HUES64 (cell line): ENCODE data around the gene CASQ2.

Source experiments
- H3K27ac ChIP-seq: 2 replicates; pipeline ENCODE4 v1.7.0; 2013; ENCODE audit warnings: low read depth, low read length, inconsistent platforms
- H3K27me3 ChIP-seq: 2 replicates; pipeline ENCODE4 v1.6.1; 2013; ENCODE audit warnings: mild to moderate bottlenecking, low read length; ENCODE audit not compliant: insufficient read depth
- H3K36me3 ChIP-seq: 2 replicates; pipeline ENCODE4 v1.6.1; 2013; ENCODE audit warnings: mild to moderate bottlenecking, low read length; ENCODE audit not compliant: insufficient read depth
- H3K4me1 ChIP-seq: 2 replicates; pipeline ENCODE4 v1.6.1; 2013; ENCODE audit warnings: mild to moderate bottlenecking, low read length, moderate library complexity; ENCODE audit not compliant: insufficient read depth
- H3K4me3 ChIP-seq: 2 replicates; pipeline ENCODE4 v1.5.1; 2013; ENCODE audit warnings: mild to moderate bottlenecking, low read length, moderate library complexity
- H3K9ac ChIP-seq: 2 replicates; pipeline ENCODE4 v1.6.1; 2013; ENCODE audit warnings: mild to moderate bottlenecking, low read depth, low read length
- H3K9me3 ChIP-seq: 2 replicates; pipeline ENCODE4 v1.6.1; 2013; ENCODE audit warnings: low read depth, low read length; ENCODE audit not compliant: insufficient read depth
- WGBS: fragments of 150-250, 120-280 bp; methylation state at CpG from one replicate; pipeline ENCODE4 v1.1.7; 2013; ENCODE audit warnings: missing lambda C conversion rate; 5-methylcytosine and 5-hydroxymethylcytosine counted together

Gene CASQ2

GRCh38 chr1:115692224-115692623 is 76.3 kb downstream of the CASQ2 start:
- 94% methylated on average over 4 of the region's 4 CpGs for WGBS
- no peak overlapping the region for H3K27ac ChIP-seq
- H3K27me3 ChIP-seq: no peaks in the 10 kb centered on the region
- peaks cover 41% of the 10 kb centered on the region for H3K36me3 ChIP-seq
- no peaks in the 10 kb centered on the region for H3K9me3 ChIP-seq
- no peak overlapping the region for H3K9ac ChIP-seq
- H3K4me3 ChIP-seq: no peak overlapping the region
- H3K4me1 ChIP-seq: peaks cover 16% of the 10 kb centered on the region; the same call in 1 of the 2 replicates

DNA sequence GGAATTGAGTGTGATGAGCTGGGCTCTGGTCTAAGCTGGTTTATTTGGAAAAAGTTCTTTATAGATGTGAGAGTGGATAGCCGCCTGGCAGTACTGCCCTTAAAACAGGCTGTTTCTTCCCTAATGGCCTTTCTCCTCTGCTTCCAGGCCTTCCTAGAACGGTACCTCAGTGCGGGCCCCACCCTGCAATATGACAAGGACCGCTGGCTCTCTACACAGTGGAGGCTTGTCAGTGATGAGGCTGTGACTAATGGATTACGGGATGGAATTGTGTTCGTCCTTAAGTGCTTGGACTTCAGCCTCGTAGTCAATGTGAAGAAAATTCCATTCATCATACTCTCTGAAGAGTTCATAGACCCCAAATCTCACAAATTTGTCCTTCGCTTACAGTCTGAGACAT is 77.5 kb downstream of the CASQ2 start:
- Histone ChIP-seq H3K4me1 (peaks cover 16% of the 10 kb centered on the region; the same call in 1 of the 2 replicates), H3K27ac (no peak overlapping the region), H3K9me3 (no peaks in the 10 kb centered on the region), H3K36me3 (peaks cover 52% of the 10 kb centered on the region), H3K27me3 (no peaks in the 10 kb centered on the region), H3K9ac (no peak overlapping the region), H3K4me3 (no peak overlapping the region)
- 96% methylated on average over 8 of the region's 8 CpGs for WGBS

- no peak overlapping the region for H3K27ac ChIP-seq
- no peaks in the 10 kb centered on the region for H3K27me3 ChIP-seq
- WGBS: 94% methylated on average over 2 of the region's 3 CpGs
- no peaks in the 10 kb centered on the region for H3K9me3 ChIP-seq
- no peaks in the 10 kb centered on the region for H3K4me1 ChIP-seq
- peaks cover 79% of the 10 kb centered on the region for H3K36me3 ChIP-seq
- no peak overlapping the region for H3K4me3 ChIP-seq
- no peak overlapping the region for H3K9ac ChIP-seq
Observed at GRCh38 chr1:115687744-115688143, 80.8 kb downstream of the CASQ2 start.

- H3K36me3 ChIP-seq: peaks cover 63% of the 10 kb centered on the region
- H3K9me3 ChIP-seq: no peaks in the 10 kb centered on the region
- no peaks in the 10 kb centered on the region for H3K27me3 ChIP-seq
- WGBS: 93% methylated on average over 14 of the region's 14 CpGs
- no peaks in the 10 kb centered on the region for H3K4me1 ChIP-seq
- H3K9ac ChIP-seq: no peak overlapping the region
- H3K4me3 ChIP-seq: no peak overlapping the region
- no peak overlapping the region for H3K27ac ChIP-seq
Observed at GRCh38 chr1:115685029-115685705, 83.3 kb downstream of the CASQ2 start.

DNA sequence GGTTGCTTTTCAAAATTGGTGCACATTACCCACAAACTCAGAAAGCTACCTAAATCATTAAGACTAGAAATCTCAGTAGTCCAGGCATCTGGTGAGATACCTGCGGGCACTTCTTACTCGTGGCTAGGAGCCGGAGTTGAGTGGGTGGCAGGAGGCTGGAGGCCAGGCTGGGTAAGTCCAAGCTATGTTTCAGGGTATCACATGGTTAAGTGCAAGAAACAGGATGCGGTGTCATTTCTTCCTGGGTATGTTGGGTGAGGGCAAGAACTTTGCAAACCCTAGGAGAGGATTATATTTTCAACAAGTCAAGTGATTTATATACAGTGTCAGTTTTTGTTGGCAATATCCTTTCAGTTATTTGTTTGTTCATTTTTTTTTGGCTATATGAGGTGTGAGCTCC is 85.7 kb downstream of the CASQ2 start:
- Histone ChIP-seq H3K27me3 (no peaks in the 10 kb centered on the region), H3K9ac (no peak overlapping the region), H3K9me3 (no peaks in the 10 kb centered on the region), H3K27ac (no peak overlapping the region), H3K4me3 (no peak overlapping the region), H3K4me1 (peaks cover 2% of the 10 kb centered on the region; the same call in 1 of the 2 replicates), H3K36me3 (peaks cover 51% of the 10 kb centered on the region)
- 97% methylated on average over 4 of the region's 4 CpGs for WGBS

- Histone ChIP-seq H3K36me3 (peaks cover 33% of the 10 kb centered on the region), H3K4me1 (peaks cover 9% of the 10 kb centered on the region; the same call in 1 of the 2 replicates), H3K9me3 (no peaks in the 10 kb centered on the region), H3K4me3 (no peak overlapping the region), H3K9ac (no peak overlapping the region), H3K27me3 (no peaks in the 10 kb centered on the region), H3K27ac (no peak overlapping the region)
- 98% methylated on average over 5 of the region's 5 CpGs for WGBS
Observed at GRCh38 chr1:115680730-115681111, 87.8 kb downstream of the CASQ2 start.

- no peak overlapping the region for H3K4me3 ChIP-seq
- H3K9ac ChIP-seq: no peak overlapping the region
- H3K27ac ChIP-seq: no peak overlapping the region
- H3K36me3 ChIP-seq: peaks cover 18% of the 10 kb centered on the region
- H3K9me3 ChIP-seq: no peaks in the 10 kb centered on the region
- no peaks in the 10 kb centered on the region for H3K27me3 ChIP-seq
- H3K4me1 ChIP-seq: peaks cover 9% of the 10 kb centered on the region; the same call in 1 of the 2 replicates
- WGBS: 92% methylated on average over 8 of the region's 8 CpGs
Observed at GRCh38 chr1:115679141-115679611, 89.3 kb downstream of the CASQ2 start.

GRCh38 chr1:115678141-115678540 is 90.4 kb downstream of the CASQ2 start:
- H3K4me1 ChIP-seq: peaks cover 9% of the 10 kb centered on the region; the same call in 1 of the 2 replicates
- H3K9ac ChIP-seq: no peak overlapping the region
- H3K9me3 ChIP-seq: no peaks in the 10 kb centered on the region
- 83% methylated on average over 5 of the region's 5 CpGs for WGBS
- H3K36me3 ChIP-seq: peaks cover 11% of the 10 kb centered on the region
- H3K4me3 ChIP-seq: no peak overlapping the region
- no peak overlapping the region for H3K27ac ChIP-seq
- H3K27me3 ChIP-seq: no peaks in the 10 kb centered on the region

DNA sequence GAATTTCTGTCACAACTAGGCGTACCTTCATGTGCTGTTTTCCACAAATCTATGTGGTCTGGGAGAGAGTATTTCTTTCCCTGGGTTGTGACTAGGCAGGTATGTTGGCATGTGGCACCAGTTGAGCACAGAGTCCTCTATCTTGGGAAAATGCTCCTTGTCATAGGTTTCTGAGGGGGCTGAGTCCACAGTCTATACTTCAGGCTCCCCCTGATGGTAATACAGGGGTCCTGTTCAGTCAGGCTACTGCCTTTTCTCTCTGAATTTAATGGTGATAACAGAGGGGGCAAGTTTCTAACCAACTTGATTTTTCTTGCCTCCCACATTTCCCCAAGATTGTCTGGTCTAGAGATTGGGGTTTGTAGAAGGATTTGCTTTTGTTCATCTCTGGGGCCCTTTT is 90.9 kb downstream of the CASQ2 start:
- H3K36me3 ChIP-seq: peaks cover 7% of the 10 kb centered on the region
- WGBS: 94% methylated on average over 1 of the region's 1 CpG
- peak overlapping the region; percentile 34 for H3K9ac ChIP-seq
- peaks cover 9% of the 10 kb centered on the region; the same call in 1 of the 2 replicates for H3K4me1 ChIP-seq
- H3K9me3 ChIP-seq: no peaks in the 10 kb centered on the region
- no peak overlapping the region for H3K4me3 ChIP-seq
- H3K27me3 ChIP-seq: no peaks in the 10 kb centered on the region
- H3K27ac ChIP-seq: peak overlapping the region; percentile 29

GRCh38 chr1:115677182-115677555 is 91.3 kb downstream of the CASQ2 start:
- Histone ChIP-seq H3K27me3 (no peaks in the 10 kb centered on the region), H3K27ac (peak overlapping the region; percentile 29), H3K36me3 (0 out of 2 replicates have a peak, but pooled peaks cover 3% of the 10 kb centered on the region), H3K9me3 (no peaks in the 10 kb centered on the region), H3K9ac (peak overlapping the region; percentile 34), H3K4me1 (peaks cover 9% of the 10 kb centered on the region; the same call in 1 of the 2 replicates), H3K4me3 (no peak overlapping the region)
- WGBS: 89% methylated on average over 3 of the region's 3 CpGs

DNA sequence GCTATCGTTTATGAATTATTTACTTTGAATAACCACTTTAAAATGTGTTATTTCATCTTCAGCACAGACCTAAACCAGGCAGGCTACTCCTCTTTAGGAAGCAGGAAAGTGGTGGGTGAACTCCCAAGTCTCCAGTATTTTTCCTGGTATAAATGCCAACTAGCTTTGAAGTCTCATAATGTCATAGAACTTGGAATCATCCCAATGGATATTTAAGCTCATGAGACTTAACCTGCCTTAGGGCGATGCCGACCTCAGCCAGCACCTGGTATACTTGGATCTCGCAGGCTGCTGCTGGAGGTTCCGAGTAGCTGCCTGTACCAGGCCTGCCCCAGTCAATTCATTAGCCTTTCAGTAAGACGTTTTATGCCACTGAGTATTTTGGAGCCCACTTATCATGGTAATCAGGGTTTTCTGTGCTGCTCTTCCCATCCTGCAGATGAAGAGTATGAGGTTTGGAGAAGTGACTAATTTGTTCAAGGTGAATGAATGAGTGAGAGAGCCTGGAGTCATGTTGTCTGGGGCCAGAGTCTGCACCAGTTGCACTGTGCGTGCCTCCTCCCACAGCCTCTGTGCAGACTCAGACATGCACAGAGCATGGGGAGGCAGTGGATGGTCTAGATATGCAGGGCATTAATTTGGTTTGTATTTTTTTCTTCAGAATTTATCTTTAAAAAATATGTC is 91.9 kb downstream of the CASQ2 start:
- WGBS: 92% methylated on average over 7 of the region's 7 CpGs
- no peak overlapping the region for H3K4me3 ChIP-seq
- H3K9me3 ChIP-seq: no peaks in the 10 kb centered on the region
- no peaks in the 10 kb centered on the region for H3K27me3 ChIP-seq
- peaks cover 9% of the 10 kb centered on the region; the same call in 1 of the 2 replicates for H3K4me1 ChIP-seq
- H3K36me3 ChIP-seq: no peaks in the 10 kb centered on the region
- 0 out of 2 replicates have a peak overlapping the region, but pooled peaks have one; percentile 20 for H3K9ac ChIP-seq
- H3K27ac ChIP-seq: no peak overlapping the region
